GM12864 (cell line): Measurements from ENCODE around the gene ATL1.
"Not testable (repeated sequence)": the region's sequence is repeated elsewhere in the genome, so short reads cannot be mapped to it uniquely, and the experiment has no call there.

Source experiments
- DNase-seq: peaks from one replicate; pipeline ENCODE4 v3.0.0-alpha.2; 2011; ENCODE audit warnings: low read depth
- H3K4me3 ChIP-seq: 2 replicates; pipeline ENCODE4 v1.5.1; 2011; ENCODE audit warnings: mild to moderate bottlenecking, low read depth, low read length, control low read depth
- CTCF ChIP-seq: IDR thresholded peaks from 2 replicates; pipeline ENCODE4 v1.5.1; 2011; ENCODE audit warnings: low read depth, mild to moderate bottlenecking, moderate library complexity, low read length, control low read depth, inconsistent platforms; ENCODE audit errors: missing control alignments

The ATL1 gene

DNA sequence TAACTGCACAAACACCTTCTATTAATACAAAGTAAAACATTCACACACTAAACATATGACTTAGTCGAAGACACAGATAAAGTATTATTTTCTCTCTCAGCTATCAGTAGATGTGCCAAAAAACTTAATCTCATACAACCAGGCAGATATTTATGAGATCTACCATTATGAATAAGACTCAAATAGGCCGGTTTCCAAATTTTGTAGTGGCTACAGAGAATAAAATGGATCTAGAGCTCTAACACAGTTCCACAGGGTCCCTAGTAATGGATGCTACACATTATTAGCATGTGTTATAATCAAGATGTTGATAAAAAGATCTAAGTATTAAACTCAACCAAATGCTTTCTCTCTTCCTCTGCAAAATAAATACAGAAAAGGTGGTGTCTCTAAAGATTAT, 97.8 kb downstream of the ATL1 start:
- TF ChIP-seq CTCF, result no peak
- DNase-seq, result no peak
- no peak overlapping the region for H3K4me3 ChIP-seq

DNA sequence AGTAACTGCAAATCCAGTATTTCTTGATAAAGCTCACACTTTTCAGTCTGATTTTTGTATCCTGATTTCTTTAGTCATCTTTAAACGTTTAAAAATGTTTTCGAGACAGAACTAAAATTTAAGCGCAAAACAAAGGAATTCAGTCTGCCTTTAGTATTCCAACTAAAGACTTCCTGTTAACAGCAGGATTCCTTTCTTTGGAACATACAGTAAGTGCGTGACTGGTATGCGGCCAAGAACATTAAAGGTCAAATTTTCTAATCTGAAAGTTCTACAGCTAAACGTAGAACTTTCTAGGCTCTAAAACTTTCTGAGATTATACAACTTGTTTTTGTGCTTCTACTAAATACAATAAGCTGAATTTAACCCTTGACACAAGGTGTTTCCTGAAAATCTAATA, 98.3 kb downstream of the ATL1 start:
- no peak for TF ChIP-seq CTCF
- no peak for DNase-seq
- no peak overlapping the region for H3K4me3 ChIP-seq

DNA sequence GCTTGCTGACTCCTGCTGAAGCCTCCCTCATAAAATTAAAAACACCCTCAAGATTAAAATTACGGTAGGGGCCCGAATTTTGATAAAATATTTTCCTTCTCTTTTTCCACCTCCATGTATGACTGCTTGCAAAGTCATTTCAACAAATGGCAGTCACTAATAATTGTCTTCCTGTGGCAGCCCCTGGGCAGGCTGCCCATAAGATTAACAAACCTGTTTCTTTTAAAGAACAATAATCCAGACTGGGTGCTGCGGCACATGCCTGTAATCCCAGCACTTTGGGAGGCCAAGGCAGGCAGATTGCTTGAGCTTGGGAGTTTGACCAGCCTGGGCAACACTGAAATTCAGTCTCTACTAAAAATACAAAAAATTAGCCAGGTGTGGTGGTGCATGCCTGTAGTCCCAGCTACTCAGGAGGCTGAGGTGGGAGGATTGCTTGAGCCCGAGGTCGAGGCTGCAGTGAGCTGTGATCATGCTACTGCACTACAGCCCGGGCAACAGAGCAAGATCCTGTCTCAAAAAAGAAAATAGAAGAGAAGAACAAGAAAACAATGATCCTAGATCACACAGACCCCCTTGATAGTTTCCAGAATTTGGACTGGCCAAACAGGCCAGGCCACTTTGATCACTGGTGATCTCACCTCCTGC, 99.5 kb downstream of the ATL1 start:
- no peak for TF ChIP-seq CTCF
- no peak for DNase-seq
- no peak overlapping the region for H3K4me3 ChIP-seq

DNA sequence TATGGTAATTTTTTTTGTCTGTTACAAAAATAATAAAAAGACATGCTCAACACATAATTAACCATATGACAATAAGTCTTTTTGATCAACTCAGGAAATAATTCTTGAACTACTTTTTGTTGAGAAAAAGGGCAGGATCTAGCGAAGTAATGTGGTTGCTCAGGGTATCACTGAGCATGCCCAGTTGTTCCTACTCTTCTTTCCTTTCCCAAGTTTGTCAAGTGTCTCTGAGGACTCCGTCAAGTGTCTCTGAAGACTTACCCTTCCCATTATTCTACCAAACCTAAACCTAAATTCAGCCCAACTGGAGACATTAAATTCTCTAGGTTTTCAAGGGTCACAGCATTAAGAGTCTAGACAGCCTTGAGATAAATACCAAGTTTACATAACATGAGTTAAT, 104.6 kb downstream of the ATL1 start:
- H3K4me3 ChIP-seq, DNase-seq: not testable (repeated sequence)

GRCh38 chr14:50665300-50665699, 105.4 kb downstream of the ATL1 start:
- DNase-seq, H3K4me3 ChIP-seq: not testable (repeated sequence)

DNA sequence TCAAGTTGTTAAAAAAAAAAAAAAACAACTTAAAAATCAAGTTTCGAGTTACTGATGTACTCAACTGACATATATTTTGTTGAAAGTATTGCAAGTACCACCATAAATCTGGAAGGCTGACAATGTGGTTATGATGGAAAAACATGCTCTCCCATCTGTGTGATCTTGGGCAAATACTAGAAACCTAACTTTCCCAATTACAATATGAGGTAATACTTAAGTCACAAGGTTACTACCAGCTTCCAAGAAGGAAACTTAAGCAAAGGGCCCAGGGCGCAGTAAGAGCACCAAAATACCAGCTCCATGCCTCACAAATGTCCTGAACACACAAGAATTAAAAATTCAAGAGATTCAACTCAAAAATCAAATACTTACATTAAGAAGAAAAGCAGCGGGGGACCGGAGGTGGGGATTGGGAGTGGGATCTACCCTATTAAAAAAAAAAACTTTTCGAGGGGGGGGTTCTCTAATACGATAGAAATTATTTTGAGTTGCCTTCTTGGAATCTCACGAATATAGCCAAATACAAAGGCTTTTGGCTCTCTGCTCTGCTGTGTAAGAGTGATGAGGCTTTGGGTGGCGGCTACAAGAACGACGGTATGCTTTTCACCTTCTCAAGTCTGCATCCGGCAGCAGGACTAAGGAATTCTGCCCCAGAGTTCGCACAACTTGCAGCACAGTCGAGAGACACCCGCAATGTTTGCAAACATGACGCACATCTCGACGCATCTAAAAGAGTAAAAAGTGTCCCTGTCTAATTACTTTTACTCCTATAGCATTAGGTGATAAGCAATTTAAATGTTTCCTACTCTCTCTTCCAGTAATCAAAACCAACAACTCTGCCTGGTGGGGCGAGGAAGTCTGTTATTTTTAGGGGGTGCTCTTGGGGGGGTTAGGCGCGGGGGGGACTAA, 107.1 kb downstream of the ATL1 start:
- H3K4me3 ChIP-seq, result peak overlapping the region; percentile 75
- no peak for TF ChIP-seq CTCF
- no peak for DNase-seq

DNA sequence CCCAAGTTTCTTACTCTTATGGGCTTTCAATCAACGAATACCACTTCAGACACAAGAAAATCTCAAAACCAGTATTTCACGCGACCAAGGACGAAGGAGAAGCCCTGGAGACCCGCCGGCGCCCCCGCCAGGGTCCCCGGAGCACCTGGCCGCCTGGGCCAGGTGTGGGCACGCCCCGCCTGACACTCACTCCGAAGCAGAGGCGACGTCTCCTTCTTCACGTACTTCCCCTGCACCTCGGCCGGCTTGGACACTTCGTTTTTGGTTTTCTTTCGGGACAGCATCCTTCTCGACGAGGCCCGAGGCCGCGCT, 107.7 kb downstream of the ATL1 start:
- no peak for DNase-seq
- no peak for TF ChIP-seq CTCF
- peak overlapping the region; percentile 75 for H3K4me3 ChIP-seq

DNA sequence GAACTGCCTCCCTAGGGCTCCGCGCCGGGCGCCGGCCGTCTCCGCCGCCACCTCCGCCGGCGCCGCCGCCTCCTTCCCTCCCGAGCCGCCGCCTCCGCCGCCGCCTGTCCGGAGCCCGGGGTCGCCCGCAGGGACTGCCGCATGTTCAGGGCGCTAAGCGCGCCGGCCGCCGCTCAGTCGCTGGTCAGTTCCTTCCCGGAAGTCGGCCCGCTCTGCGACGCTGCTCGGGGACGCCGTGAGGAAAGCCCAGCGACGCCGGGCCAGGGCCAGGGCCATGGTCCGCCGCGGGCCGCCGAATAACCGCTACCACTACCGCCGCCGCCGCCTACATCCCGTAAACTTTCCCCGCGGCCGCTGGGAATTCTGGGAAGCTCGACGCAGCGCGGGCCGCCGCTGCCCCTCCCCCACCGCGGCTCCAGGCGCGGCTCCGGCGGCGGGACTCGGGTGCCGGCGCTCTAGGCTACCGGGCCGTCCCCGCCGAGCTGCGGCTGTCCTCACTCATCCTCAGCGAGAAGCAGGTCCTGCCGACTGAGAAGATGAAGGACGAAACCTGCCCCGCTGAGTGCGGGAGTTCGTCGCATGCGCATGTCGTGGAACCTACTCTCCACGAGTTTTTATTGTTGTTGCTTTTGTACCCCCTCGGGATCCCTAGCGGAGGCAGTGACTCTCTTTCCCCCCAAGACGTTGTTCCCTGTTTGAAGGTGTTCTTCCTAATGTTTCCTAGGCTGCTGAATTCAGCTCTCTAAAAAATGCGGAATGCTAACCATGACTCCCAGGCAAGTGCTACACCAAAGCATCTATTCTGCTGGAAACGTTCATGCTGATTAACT, 108.3 kb downstream of the ATL1 start, which contains the start of gene SAV1:
Gene SAV1 (minus strand): TSS at position 311 of the 830 bp plus-strand sequence. CDS start 339 bp downstream, outside the sequence.
- DNase-seq, result no peak
- H3K4me3 ChIP-seq, result peak within 1 kb of the TSS; percentile 75
- no peak for TF ChIP-seq CTCF
